Measurements from ENCODE around the gene GRIK2.
"Not testable (repeated sequence)": the region's sequence is repeated elsewhere in the genome, so short reads cannot be mapped to it uniquely, and the experiment has no call there.

Gene GRIK2

GRCh38 chr6:101626269-101626668, 232.8 kb downstream of the GRIK2 start:
- no peak for DNase-seq (ENCODE audit: low read depth in 4 of 4, low spot score in 1 of 4)

- DNase-seq (ENCODE audit: low read depth in 4 of 4, low spot score in 1 of 4) = no peak
Observed at GRCh38 chr6:101630941-101631340, 237.4 kb downstream of the GRIK2 start.

DNA sequence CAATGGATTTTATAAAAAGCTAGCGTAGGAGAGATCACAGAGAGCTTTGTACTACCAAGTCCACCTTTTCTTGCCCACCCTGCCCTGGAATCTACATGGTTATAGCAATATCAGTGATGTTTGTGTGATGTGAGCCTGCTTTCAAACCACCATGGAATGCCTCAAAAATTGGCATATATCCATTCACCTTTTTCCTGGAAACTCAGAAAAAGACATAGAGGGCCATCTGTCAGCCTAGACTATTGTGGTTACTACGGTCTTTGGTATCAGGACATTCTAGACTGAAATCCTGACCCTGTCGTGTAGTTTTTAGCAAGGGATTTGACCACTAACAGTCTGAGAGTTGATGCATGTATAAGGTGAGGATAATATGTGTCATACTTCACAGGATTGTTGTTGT, 239.6 kb downstream of the GRIK2 start:
- DNase-seq (ENCODE audit: low read depth in 4 of 4, low spot score in 1 of 4) = no peak

- DNase-seq (ENCODE audit: low read depth in 4 of 4, low spot score in 1 of 4) = not testable (repeated sequence)
Observed at GRCh38 chr6:101638865-101639264, 245.4 kb downstream of the GRIK2 start.

DNA sequence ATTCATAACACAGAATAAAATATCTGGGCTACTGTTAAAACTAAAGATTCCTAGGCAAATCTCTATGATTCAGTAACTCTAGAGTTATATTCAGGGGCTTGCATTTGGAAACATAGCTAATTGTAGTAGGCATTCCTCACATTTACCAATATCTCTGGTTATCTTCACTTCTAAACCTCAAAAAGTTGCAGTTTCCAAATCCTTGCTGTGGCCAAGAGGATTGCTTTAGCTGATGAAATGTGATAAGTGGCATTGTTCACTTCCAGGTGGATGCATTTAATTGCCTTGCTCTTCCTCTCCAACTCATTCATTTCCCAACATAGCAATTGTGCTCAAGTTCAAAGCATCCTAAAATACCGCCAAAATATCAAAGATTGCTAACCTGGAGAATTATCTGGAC, 246.6 kb downstream of the GRIK2 start:
- DNase-seq (ENCODE audit: low read depth in 4 of 4, low spot score in 1 of 4) = no peak

DNA sequence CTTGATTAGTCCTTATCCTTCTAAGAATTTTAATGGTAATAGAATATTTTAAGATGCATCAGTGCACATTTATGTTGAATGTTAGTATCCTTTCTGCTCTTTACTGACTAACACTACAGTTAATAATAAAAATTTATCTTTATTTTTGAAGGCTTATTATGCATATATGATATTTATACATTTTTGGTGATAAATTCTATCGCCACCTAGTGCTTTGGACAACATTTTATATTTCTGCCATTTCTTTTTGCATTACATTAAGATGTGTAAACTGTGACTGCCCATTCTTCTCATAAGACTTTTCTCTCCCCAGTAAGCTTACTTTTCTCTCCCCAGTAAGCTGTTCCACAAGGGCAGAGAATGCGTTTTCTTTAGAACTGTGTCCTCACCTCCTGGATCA, 252.3 kb downstream of the GRIK2 start:
- DNase-seq (ENCODE audit: low read depth in 4 of 4, low spot score in 1 of 4) = no peak

GRCh38 chr6:101650402-101651100, 257.0 kb downstream of the GRIK2 start:
- no peak for DNase-seq (ENCODE audit: low read depth in 4 of 4, low spot score in 1 of 4)

DNA sequence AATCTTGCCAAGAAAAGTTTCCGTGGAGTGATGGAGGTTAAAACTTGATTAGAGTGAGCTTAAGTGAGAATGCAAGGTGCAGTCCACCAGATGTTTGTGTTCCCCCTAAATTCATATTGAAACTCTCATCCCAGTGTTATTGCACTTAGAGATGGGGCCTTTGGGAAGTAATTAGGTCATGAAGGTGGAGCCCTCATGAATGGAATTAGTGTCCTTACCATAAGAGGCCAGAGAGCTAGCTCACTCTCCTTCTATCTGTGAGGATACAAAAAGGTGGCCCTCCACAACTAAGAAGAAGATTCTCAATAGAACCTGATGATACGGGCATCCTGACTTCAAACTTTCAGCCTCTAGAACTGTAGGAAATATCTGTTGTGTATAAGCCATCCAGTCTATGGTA, 258.6 kb downstream of the GRIK2 start:
- no peak for DNase-seq (ENCODE audit: low read depth in 4 of 4, low spot score in 1 of 4)

DNA sequence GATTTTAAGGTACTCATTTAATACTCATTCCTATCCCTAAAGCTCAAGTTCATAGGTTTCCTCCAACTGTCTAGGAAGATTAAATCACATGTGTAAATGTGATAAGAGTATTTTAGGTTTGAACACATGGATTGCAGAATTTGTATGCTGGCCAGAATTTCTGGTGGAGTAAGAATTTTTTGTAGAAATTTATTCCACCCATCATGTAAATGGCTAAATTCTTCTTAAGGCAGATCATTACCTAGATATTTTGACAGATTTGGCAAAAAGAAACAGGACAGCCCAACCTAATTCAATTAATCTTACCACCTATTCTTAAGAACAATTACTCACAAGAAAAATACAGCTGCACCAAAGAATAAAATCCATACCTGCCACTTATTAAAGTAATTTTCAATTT, 261.6 kb downstream of the GRIK2 start:
- DNase-seq (ENCODE audit: low read depth in 4 of 4, low spot score in 1 of 4) = no peak

DNA sequence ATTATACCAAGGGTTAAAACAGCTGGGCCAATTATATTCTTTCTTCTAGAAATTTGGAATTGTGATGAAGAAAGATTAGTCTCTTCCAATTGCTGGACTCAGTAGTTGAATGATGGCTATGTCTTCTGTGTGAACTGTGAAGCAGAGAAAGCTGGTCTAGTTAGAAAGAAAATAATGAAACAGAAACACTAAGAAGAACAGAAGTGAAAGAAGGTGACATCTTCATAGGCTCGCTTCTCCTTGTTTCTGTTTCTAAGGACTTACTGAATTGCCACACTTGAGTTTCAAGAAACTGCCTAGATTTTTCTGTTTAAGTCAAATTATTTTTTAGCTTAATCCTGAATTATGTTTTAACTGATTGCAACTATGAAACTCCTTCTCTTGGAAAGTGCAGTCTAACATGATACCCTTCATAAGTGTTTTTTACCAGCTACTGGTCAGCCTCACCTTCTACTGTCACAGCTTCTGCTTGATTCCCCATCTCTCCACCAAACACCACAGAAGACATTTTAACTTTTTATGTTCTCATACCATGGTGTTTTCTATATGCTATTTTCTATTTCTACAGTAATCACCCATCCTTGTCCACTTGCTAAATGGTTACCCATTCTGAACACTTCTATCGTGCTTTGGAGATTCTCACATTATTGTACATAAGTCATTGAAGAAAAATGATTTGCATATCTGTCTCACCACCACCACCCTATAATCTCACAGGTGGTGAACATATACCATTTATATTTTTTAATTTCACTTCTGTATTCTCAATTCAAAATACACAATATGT, 268.8 kb downstream of the GRIK2 start:
- no peak for DNase-seq (ENCODE audit: low read depth in 4 of 4, low spot score in 1 of 4)

GRCh38 chr6:101663100-101663499, 269.6 kb downstream of the GRIK2 start:
- DNase-seq (ENCODE audit: low read depth in 4 of 4, low spot score in 1 of 4) = no peak

DNA sequence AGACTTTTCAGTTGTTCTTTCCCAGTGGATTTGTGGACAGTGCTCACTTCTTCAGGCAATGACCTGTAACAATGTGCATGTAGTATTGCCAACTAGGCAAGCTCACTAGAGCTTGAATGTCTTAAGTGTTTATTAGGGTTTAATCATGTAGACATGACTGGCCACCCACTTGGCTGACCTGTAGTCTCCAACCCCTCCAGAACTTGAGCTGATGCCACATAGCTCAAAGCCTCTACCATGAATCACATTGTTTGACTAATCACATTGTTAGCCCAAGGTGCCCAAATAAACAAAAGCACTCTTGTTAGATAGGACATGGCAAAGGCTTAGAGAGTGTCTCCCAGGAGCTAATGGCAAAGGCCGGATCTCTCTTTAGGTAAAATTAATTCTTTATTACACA, 272.7 kb downstream of the GRIK2 start:
- no peak for DNase-seq (ENCODE audit: low read depth in 4 of 4, low spot score in 1 of 4)

DNA sequence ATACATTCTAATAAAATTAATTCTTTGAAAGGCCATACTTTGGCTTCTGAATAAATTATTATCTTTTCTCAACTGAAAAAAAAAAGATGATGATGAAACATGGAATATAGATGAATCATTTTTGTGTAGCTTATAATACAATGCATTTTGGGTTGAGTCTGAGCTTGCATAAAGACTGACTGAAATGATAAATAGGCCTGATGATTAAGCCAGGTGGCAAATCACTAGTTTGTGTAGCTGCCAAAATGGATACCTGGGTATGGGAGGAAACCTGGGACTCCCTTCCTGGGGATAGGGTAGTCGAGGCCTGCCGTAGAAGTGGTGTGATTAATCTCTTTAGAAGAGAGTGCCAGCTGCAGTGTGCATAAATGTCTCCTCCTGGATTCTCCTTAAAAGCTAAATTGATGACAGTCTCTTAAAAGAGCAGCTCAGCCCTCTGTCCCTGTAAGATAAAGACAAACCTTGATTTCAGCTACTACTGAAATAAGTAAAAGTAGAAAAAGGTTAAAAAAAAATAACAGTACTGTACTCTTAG, 275.1 kb downstream of the GRIK2 start:
- DNase-seq (ENCODE audit: low read depth in 4 of 4, low spot score in 1 of 4) = no peak

DNA sequence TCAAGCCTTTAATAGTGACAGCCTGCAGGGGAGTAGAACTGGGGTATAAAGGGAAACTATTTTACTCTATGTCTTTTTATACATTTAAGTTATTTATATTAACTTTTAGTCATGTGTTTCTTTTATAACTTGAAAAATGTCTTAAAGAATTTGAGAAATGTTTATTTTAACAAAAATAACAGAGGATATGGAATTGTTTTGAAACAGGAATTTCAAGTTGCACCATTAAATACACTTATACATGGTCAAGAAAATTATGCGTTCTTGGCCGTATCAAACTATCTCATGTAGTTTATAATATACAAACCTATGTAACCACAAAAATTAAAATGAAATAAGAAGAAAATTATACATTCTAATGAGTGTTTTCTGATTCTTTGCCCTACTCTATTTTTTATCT, 282.7 kb downstream of the GRIK2 start:
- no peak for DNase-seq (ENCODE audit: low read depth in 4 of 4, low spot score in 1 of 4)

GRCh38 chr6:101682937-101683336, 289.4 kb downstream of the GRIK2 start:
- DNase-seq (ENCODE audit: low read depth in 4 of 4, low spot score in 1 of 4) = no peak

DNA sequence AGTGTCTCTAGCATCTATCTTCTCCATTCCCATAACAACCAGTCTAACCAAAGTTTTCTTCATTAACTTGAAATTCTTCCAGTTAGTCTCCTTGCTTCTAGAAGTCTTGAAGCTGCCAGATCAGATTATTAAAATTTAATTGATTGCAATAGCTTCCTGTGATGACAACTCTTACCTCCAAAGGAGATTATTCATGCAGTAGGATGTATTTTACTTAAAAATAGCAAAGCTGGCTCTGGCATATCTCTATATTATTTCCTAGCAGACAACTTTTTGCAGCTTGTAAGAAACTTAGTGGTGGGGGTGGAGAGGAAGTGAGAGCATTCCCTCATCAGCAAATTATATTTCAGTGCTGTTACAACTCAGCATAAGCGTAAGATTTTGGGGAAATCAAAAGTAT, 290.4 kb downstream of the GRIK2 start:
- DNase-seq (ENCODE audit: low read depth in 4 of 4, low spot score in 1 of 4) = no peak

DNA sequence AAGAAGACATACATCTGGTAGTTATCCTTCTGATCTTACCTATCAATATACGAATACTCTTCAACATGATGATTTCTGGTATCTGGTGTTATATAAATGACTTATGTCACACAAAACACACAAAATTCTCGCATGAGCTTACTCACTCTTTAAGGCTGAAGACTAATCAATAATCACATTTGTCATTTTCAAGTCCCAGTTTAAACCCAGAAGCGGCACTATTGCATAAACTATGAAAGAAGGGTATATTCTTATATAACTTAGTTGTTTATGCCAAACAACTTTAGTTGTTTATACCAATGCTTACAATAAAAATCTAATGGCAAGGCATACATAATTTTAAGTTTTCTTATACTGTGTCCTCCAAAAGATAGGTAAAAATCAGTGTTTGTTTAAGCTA, 293.1 kb downstream of the GRIK2 start:
- DNase-seq (ENCODE audit: low read depth in 4 of 4, low spot score in 1 of 4) = no peak

- no peak for DNase-seq (ENCODE audit: low read depth in 4 of 4, low spot score in 1 of 4)
Observed at GRCh38 chr6:101689156-101689555, 295.6 kb downstream of the GRIK2 start.

- no peak for DNase-seq (ENCODE audit: low read depth in 4 of 4, low spot score in 1 of 4)
Observed at GRCh38 chr6:101689695-101690094, 296.2 kb downstream of the GRIK2 start.

GRCh38 chr6:101700655-101701054, 307.1 kb downstream of the GRIK2 start:
- DNase-seq (ENCODE audit: low read depth in 4 of 4, low spot score in 1 of 4) = no peak

DNA sequence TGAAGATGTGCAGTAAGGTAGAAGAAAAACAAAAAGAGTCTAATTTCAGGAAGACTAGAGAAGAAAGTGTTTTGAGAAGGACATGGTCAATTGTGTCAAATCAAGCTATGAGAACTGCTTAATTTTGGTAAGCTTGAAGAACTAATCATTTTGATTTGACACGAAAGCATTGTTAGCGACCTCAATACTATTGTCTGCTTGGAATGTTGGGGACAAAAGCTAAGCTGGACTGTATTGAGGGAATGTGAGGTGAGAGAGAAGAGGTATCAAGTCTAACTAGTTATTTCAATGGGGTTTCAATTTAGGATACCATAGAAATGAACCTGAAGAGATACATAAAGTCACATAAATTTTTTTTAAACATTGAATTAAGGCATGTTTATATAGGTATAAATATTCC, 309.8 kb downstream of the GRIK2 start:
- no peak for DNase-seq (ENCODE audit: low read depth in 4 of 4, low spot score in 1 of 4)

DNA sequence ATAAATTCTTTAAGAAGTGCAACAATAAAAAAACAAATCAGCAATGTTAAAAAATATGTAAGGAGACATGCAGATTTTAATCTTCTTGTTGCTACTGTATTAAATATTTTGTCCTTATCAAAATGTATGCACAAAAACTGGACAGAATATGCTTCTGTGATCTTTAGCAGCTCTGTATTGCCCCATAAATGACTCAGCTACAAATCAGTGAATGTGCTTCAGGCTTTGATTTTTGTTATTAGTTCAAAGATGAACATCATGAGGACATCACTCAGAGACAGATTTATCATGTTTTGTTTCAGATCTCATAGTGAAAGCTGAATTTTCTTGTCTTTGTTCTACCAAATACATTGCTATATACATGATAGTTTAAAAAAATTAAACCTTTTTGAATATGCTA, 312.4 kb downstream of the GRIK2 start:
- DNase-seq (ENCODE audit: low read depth in 4 of 4, low spot score in 1 of 4) = no peak

DNA sequence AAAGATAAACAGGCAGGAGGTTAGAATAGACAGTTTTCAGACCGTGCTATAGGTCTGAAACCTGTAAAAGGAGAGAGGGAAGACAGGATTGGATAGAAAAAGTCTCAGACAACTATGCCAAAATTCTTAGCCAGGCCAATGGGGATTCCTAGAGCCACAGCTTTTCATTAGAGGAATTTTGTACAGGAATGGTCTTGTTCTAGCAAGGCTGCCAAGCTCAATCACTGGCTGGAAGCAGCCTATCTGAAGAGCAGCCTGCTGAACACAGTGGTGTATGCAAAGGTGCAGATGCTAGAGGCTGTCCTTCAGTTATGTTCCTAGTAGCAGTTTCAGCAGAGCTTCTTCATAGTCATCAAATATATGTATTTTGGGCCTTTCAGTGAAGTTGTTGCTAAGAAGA, 313.1 kb downstream of the GRIK2 start:
- no peak for DNase-seq (ENCODE audit: low read depth in 4 of 4, low spot score in 1 of 4)

Measured in stimulated activated CD4-positive, alpha-beta T cell treated with anti-CD3 and anti-CD28 coated beads, Interleukin-1b, Interleukin-23, amount 100 ng/mL, for 24 hours (primary cell).